BE2C (cell line): Measurements from ENCODE around the gene CSRP3.
"Not testable (repeated sequence)": the region's sequence is repeated elsewhere in the genome, so short reads cannot be mapped to it uniquely, and the experiment has no call there.

Source experiments
- DNase-seq: peaks from one replicate; pipeline ENCODE4 v3.0.0-alpha.2; 2020
- H3K27me3 ChIP-seq: fragments of 250-450 bp; sonication (Bioruptor Pico); 2 replicates; pipeline ENCODE4 v1.5.1; 2020; ENCODE audit warnings: mild to moderate bottlenecking
- H3K36me3 ChIP-seq: fragments of 250-450 bp; sonication (Bioruptor Pico); 2 replicates; pipeline ENCODE4 v1.5.1; 2020; ENCODE audit warnings: mild to moderate bottlenecking
- H3K4me1 ChIP-seq: fragments of 250-450 bp; sonication (Bioruptor Pico); 2 replicates; pipeline ENCODE4 v1.5.1; 2020
- H3K4me3 ChIP-seq: 2 replicates; pipeline ENCODE4 v1.5.1; 2011; ENCODE audit warnings: low read depth, low read length
- H3K9me3 ChIP-seq: fragments of 250-450 bp; sonication (Bioruptor Pico); 2 replicates; pipeline ENCODE4 v1.5.1; 2020
- CTCF ChIP-seq: IDR thresholded peaks from 2 replicates; pipeline ENCODE4 v1.5.1; 2012; ENCODE audit warnings: mild to moderate bottlenecking, low read depth, low read length

The CSRP3 gene

GRCh38 chr11:19162951-19163505, 38.8 kb downstream of the CSRP3 start:
- Histone ChIP-seq H3K36me3 (no peaks in the 10 kb centered on the region), H3K27me3 (no peaks in the 10 kb centered on the region), H3K9me3 (no peaks in the 10 kb centered on the region), H3K4me3 (no peak overlapping the region), H3K4me1 (no peaks in the 10 kb centered on the region)
- TF ChIP-seq CTCF = no peak
- no peak for DNase-seq

GRCh38 chr11:19161651-19162050, 40.1 kb downstream of the CSRP3 start:
- TF ChIP-seq CTCF = no peak
- Histone ChIP-seq H3K4me1 (no peaks in the 10 kb centered on the region), H3K36me3 (no peaks in the 10 kb centered on the region), H3K27me3 (no peaks in the 10 kb centered on the region), H3K4me3 (no peak overlapping the region), H3K9me3 (no peaks in the 10 kb centered on the region)
- no peak for DNase-seq

- no peaks in the 10 kb centered on the region for H3K9me3 ChIP-seq
- no peak overlapping the region for H3K4me3 ChIP-seq
- no peak for DNase-seq
- no peaks in the 10 kb centered on the region for H3K4me1 ChIP-seq
- no peak for TF ChIP-seq CTCF
- no peaks in the 10 kb centered on the region for H3K36me3 ChIP-seq
- no peaks in the 10 kb centered on the region for H3K27me3 ChIP-seq
Measured at GRCh38 chr11:19160847-19161246, 40.9 kb downstream of the CSRP3 start.

- Histone ChIP-seq H3K4me3 (no peak overlapping the region), H3K27me3 (no peaks in the 10 kb centered on the region), H3K36me3 (no peaks in the 10 kb centered on the region), H3K4me1 (no peaks in the 10 kb centered on the region), H3K9me3 (no peaks in the 10 kb centered on the region)
- TF ChIP-seq CTCF = no peak
- DNase-seq = no peak
Measured at GRCh38 chr11:19156892-19157291, 44.9 kb downstream of the CSRP3 start.

DNA sequence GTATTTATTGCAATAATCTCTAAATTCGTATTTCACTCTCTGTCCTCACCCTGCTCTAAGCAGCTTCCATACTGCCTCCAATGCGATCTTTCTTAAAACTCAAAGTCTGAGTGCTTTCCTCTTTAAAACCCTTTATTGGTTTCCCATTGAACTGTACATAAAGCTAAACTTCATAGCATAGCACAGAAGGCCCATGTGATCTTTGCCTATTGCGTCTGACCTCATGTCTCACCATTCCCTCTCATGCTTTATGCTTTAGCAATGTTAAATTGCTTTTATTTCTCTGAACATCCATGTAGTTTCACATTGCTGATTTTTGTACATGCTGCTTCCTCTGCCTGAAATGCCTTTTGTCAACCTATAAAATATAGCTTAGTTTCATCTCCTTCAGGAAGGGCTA, 56.5 kb downstream of the CSRP3 start:
- Histone ChIP-seq H3K9me3 (no peaks in the 10 kb centered on the region), H3K4me1 (no peaks in the 10 kb centered on the region), H3K4me3 (no peak overlapping the region), H3K36me3 (no peaks in the 10 kb centered on the region), H3K27me3 (no peaks in the 10 kb centered on the region)
- no peak for DNase-seq
- no peak for TF ChIP-seq CTCF

GRCh38 chr11:19136884-19137283, 64.9 kb downstream of the CSRP3 start:
- not testable (repeated sequence) for H3K4me1 ChIP-seq, DNase-seq, H3K4me3 ChIP-seq, H3K27me3 ChIP-seq, H3K9me3 ChIP-seq, H3K36me3 ChIP-seq

GRCh38 chr11:19134004-19134403, 67.8 kb downstream of the CSRP3 start:
- H3K36me3 ChIP-seq = no peaks in the 10 kb centered on the region
- no peak overlapping the region for H3K4me3 ChIP-seq
- H3K4me1 ChIP-seq = no peaks in the 10 kb centered on the region
- H3K27me3 ChIP-seq = no peaks in the 10 kb centered on the region
- no peaks in the 10 kb centered on the region for H3K9me3 ChIP-seq
- TF ChIP-seq CTCF = no peak
- no peak for DNase-seq
